Mucosa of stomach (tissue), 1 donor: ENCODE results near the gene CPSF2.
A peak's percentile ranks its signal among the peaks of the same experiment; 100 is the strongest.

Experiments used
- H3K27me3 ChIP-seq: one replicate; pipeline ENCODE4 v1.7.0; 2013; ENCODE audit warnings: mild to moderate bottlenecking, low read length; ENCODE audit not compliant: control insufficient read depth, insufficient read depth
- H3K36me3 ChIP-seq: one replicate; pipeline ENCODE4 v1.7.0; 2013; ENCODE audit warnings: low read length; ENCODE audit not compliant: control insufficient read depth, insufficient read depth
- H3K4me1 ChIP-seq: one replicate; pipeline ENCODE4 v1.7.0; 2013; ENCODE audit warnings: mild to moderate bottlenecking, low read length; ENCODE audit not compliant: control insufficient read depth, insufficient read depth
- H3K4me3 ChIP-seq: one replicate; pipeline ENCODE4 v1.7.0; 2013; ENCODE audit warnings: low read length
- H3K9ac ChIP-seq: one replicate; pipeline ENCODE4 v1.7.0; 2013; ENCODE audit warnings: mild to moderate bottlenecking, low read length, moderate library complexity
- H3K9me3 ChIP-seq: one replicate; pipeline ENCODE4 v1.7.0; 2013; ENCODE audit warnings: mild to moderate bottlenecking, low read length, moderate library complexity; ENCODE audit not compliant: control insufficient read depth
- donor health status: Pancreatic carcinoma.

Gene CPSF2

DNA sequence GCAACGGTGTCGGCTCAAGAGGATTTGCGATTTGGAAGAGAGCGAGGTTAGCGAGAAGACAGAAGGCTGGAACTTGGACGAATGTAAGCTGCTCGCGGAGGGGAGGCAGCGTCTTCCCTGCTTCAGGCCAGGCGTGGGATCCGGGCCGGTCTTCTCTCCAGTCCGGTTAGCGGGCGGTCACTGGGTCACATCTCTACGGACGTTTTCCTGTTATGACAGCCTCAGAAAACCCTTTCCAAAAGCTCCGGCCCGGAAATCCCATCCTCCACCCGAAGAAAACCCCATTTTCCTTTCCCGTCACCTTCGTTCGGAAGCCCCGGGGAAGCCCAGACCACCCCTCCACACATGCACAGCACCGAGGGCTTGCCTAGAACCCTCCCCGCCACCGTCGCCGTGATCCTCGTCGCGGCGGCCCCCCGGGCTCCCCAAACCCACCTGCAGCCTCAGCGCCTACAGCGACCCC is 531 bp upstream of the CPSF2 start:
- peak overlapping the region; percentile 98 for H3K9ac ChIP-seq
- no peaks in the 10 kb centered on the region for H3K27me3 ChIP-seq
- peaks cover 6% of the 10 kb centered on the region for H3K4me1 ChIP-seq
- H3K4me3 ChIP-seq: peak overlapping the region; percentile 98
- H3K36me3 ChIP-seq: no peaks in the 10 kb centered on the region
- H3K9me3 ChIP-seq: no peaks in the 10 kb centered on the region

DNA sequence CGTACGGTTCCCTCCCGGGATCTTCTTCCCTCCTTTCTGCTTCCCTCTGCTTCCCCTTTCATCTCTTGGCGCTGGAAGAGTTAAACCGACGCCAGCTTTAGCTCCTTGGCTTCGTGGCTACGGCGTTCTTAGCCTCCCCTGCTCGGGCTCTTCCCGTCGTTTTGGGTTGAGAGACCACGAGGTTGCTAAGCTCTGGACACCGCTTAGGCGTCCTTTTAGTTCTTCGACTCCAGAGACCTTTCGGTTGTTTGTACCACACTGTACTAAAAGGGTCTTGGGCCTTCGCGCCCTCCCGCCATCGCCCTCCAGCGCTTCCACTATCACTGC is 545 bp downstream of the CPSF2 start:
- no peaks in the 10 kb centered on the region for H3K27me3 ChIP-seq
- H3K4me1 ChIP-seq: peaks cover 6% of the 10 kb centered on the region
- no peaks in the 10 kb centered on the region for H3K9me3 ChIP-seq
- no peaks in the 10 kb centered on the region for H3K36me3 ChIP-seq
- peak overlapping the region; percentile 98 for H3K9ac ChIP-seq
- H3K4me3 ChIP-seq: peak overlapping the region; percentile 98

- Histone ChIP-seq H3K4me1 (peaks cover 6% of the 10 kb centered on the region), H3K27me3 (no peaks in the 10 kb centered on the region), H3K36me3 (no peaks in the 10 kb centered on the region)
These were observed 992 bp downstream of the CPSF2 start for GRCh38 chr14:92122761-92123160.

DNA sequence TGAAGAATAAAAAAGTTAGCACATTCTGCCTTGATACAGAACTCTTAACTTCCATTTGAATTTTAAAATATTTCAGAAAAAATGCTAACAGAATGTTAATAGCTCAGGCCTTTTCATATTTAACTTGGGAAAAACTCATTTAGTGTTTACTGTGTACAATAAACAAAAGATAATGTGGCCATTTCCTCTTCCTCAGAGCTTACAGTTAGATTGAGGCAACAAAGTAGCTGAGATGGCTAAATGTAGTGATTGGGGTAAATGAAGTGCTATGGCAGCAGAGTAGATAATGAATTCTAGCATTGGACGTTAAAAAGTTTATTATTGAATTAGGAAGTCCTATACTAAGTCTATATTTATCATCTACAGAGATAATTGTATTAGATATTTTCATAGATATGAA is 12.7 kb downstream of the CPSF2 start:
- no peaks in the 10 kb centered on the region for H3K9me3 ChIP-seq
- no peaks in the 10 kb centered on the region for H3K4me1 ChIP-seq
- no peaks in the 10 kb centered on the region for H3K36me3 ChIP-seq

More at GRCh38 chr14:92122761-92123160, 992 bp downstream of the CPSF2 start:
- H3K9ac ChIP-seq: peak overlapping the region; percentile 98
- peak overlapping the region; percentile 98 for H3K4me3 ChIP-seq
- H3K9me3 ChIP-seq: no peaks in the 10 kb centered on the region

GRCh38 chr14:92135269-92135668 is 13.5 kb downstream of the CPSF2 start:
- H3K36me3 ChIP-seq: no peaks in the 10 kb centered on the region
- H3K4me3 ChIP-seq: no peak overlapping the region
- H3K9me3 ChIP-seq: no peaks in the 10 kb centered on the region
- no peak overlapping the region for H3K9ac ChIP-seq
- no peaks in the 10 kb centered on the region for H3K4me1 ChIP-seq
- H3K27me3 ChIP-seq: no peaks in the 10 kb centered on the region

More for the DNA sequence above, 12.7 kb downstream of the CPSF2 start:
- Histone ChIP-seq H3K27me3 (no peaks in the 10 kb centered on the region), H3K9ac (no peak overlapping the region), H3K4me3 (no peak overlapping the region)

- no peaks in the 10 kb centered on the region for H3K4me1 ChIP-seq
- peaks cover 22% of the 10 kb centered on the region for H3K36me3 ChIP-seq
- H3K27me3 ChIP-seq: no peaks in the 10 kb centered on the region
- H3K9me3 ChIP-seq: no peaks in the 10 kb centered on the region
- no peak overlapping the region for H3K9ac ChIP-seq
- no peak overlapping the region for H3K4me3 ChIP-seq
These were observed 21.5 kb downstream of the CPSF2 start for GRCh38 chr14:92143309-92143708.

DNA sequence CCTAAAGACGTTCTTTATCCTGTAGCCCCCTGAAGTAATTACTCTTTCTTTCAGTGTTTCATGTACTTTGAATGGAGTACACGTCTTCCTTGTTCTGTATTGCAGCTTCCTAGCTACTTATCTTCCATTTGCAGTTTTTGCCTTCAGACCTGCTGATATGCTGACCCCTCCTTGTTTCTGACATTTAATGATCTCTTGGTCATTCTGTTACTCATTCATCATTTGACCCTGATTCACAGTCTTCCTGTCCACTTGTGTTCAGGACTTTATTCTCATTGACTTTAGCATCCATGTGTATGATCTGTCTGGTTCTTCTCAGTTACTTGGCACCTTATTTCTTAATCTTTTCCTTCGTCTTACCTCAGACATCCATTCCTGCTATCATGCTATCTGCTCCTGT is 22.2 kb downstream of the CPSF2 start:
- Histone ChIP-seq H3K9ac (no peak overlapping the region), H3K4me1 (no peaks in the 10 kb centered on the region), H3K4me3 (no peak overlapping the region), H3K36me3 (peaks cover 22% of the 10 kb centered on the region), H3K27me3 (no peaks in the 10 kb centered on the region), H3K9me3 (no peaks in the 10 kb centered on the region)

- Histone ChIP-seq H3K36me3 (peaks cover 22% of the 10 kb centered on the region), H3K4me1 (no peaks in the 10 kb centered on the region), H3K27me3 (no peaks in the 10 kb centered on the region), H3K4me3 (no peak overlapping the region), H3K9me3 (no peaks in the 10 kb centered on the region), H3K9ac (no peak overlapping the region)
These were observed 22.9 kb downstream of the CPSF2 start for GRCh38 chr14:92144708-92145107.

GRCh38 chr14:92153581-92153980 is 31.8 kb downstream of the CPSF2 start:
- H3K36me3 ChIP-seq: peaks cover 12% of the 10 kb centered on the region
- no peaks in the 10 kb centered on the region for H3K4me1 ChIP-seq
- H3K4me3 ChIP-seq: no peak overlapping the region
- H3K9me3 ChIP-seq: no peaks in the 10 kb centered on the region
- no peak overlapping the region for H3K9ac ChIP-seq
- H3K27me3 ChIP-seq: no peaks in the 10 kb centered on the region

GRCh38 chr14:92154283-92154942 is 32.6 kb downstream of the CPSF2 start:
- Histone ChIP-seq H3K9ac (no peak overlapping the region), H3K9me3 (no peaks in the 10 kb centered on the region), H3K4me3 (no peak overlapping the region), H3K36me3 (peaks cover 12% of the 10 kb centered on the region), H3K27me3 (no peaks in the 10 kb centered on the region), H3K4me1 (no peaks in the 10 kb centered on the region)

DNA sequence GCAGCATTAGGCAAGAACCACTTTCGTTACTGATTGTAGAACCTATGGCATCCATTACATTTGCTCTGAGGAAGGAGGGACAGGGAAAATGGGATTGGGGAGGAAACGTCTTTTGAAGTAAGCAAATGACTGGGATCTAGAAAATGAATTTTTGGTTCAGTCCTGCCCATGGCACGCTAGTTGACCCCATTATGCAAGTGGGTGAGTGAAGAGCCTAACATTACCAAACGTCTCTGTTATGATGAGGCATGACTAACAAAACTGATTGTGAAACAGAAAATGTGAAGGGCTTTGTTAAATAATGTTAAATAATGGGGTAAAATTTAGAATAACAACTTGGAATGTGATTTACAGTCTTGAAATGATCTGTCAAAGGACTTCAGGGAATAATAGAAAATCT is 38.9 kb downstream of the CPSF2 start:
- Histone ChIP-seq H3K4me3 (no peak overlapping the region), H3K27me3 (no peaks in the 10 kb centered on the region), H3K9me3 (peaks cover 6% of the 10 kb centered on the region), H3K4me1 (no peaks in the 10 kb centered on the region), H3K9ac (no peak overlapping the region), H3K36me3 (peaks cover 9% of the 10 kb centered on the region)

GRCh38 chr14:92161521-92161920 is 39.8 kb downstream of the CPSF2 start:
- H3K36me3 ChIP-seq: peaks cover 6% of the 10 kb centered on the region

DNA sequence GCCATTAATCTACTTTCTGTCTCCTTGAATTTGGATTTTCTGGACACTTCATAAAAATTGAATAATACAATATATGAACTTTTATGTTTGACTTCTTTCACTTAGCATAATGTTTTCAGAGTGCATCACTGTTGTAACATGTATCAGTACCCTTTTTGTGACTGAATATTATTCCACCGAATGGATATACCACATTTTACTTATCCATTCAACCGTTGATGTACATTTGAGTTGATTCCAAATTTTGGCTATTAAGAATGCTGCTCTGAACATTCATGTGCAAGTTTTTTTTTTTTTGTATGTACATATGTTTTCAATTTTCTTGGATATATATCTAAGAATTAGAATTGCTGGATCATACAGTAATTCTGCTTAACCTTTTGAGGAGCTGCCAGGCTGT is 43.2 kb downstream of the CPSF2 start:
- Histone ChIP-seq H3K9me3 (peaks cover 6% of the 10 kb centered on the region), H3K4me1 (no peaks in the 10 kb centered on the region), H3K27me3 (no peaks in the 10 kb centered on the region), H3K36me3 (no peaks in the 10 kb centered on the region), H3K9ac (no peak overlapping the region), H3K4me3 (no peak overlapping the region)

More at GRCh38 chr14:92161521-92161920, 39.8 kb downstream of the CPSF2 start:
- H3K9ac ChIP-seq: no peak overlapping the region
- no peak overlapping the region for H3K4me3 ChIP-seq
- peaks cover 6% of the 10 kb centered on the region for H3K9me3 ChIP-seq
- H3K27me3 ChIP-seq: no peaks in the 10 kb centered on the region
- no peaks in the 10 kb centered on the region for H3K4me1 ChIP-seq
